Lower lobe of right lung (tissue), 2 donors: Measurements from ENCODE around the gene CASKIN1. TPM values are rescaled to one million over a fixed set of nuclear protein-coding genes. Genes with fewer than 3 reads are reported as not detected.
"Not testable (repeated sequence)": the region's sequence is repeated elsewhere in the genome, so short reads cannot be mapped to it uniquely, and the experiment has no call there.

ENCODE experiments used
- ATAC-seq, 2 donors: fragments of 200-7000 bp; cut with Tn5 transposase; one replicate each; pipeline ENCODE4 v1.9.1; 2020 to 2022; ENCODE audit warnings: mild to moderate bottlenecking in 2 of 2, moderate library complexity in 2 of 2
- DNase-seq: peaks from one replicate; pipeline ENCODE4 v3.0.0-alpha.2; 2020
- H3K27ac ChIP-seq: fragments of 200-600 bp; one replicate; pipeline ENCODE4 v1.8.0; 2022
- H3K27me3 ChIP-seq: fragments of 200-600 bp; one replicate; pipeline ENCODE4 v1.8.0; 2022; ENCODE audit warnings: low read depth
- H3K36me3 ChIP-seq: fragments of 200-600 bp; one replicate; pipeline ENCODE4 v1.8.0; 2022; ENCODE audit warnings: mild to moderate bottlenecking
- H3K4me1 ChIP-seq: fragments of 200-600 bp; one replicate; pipeline ENCODE4 v1.8.0; 2022
- H3K4me3 ChIP-seq: fragments of 200-600 bp; one replicate; pipeline ENCODE4 v1.8.0; 2022; ENCODE audit warnings: mild to moderate bottlenecking
- H3K9me3 ChIP-seq: fragments of 200-600 bp; one replicate; pipeline ENCODE4 v1.8.0; 2022
- intact Hi-C: fragments of 100-400 bp; cut with DNase I; formaldehyde crosslinking; loops from one replicate; pipeline ENCODE4 v1.11.0; 2022
- total RNA-seq: library from RNA; stranded (reverse); fragmentation: NEBNext Ultra II Directional; extraction: Animal tissue kit (Norgen Biotek cat#: 25700); gene quantifications from one replicate; pipeline ENCODE4 v1.2.1, GENCODE V29; 2021
- TF ChIP-seq, protein P1 (sequence below): fragments of 200-600 bp; IDR thresholded peaks from one replicate; pipeline ENCODE4 v1.8.0; 2022; ENCODE audit warnings: antibody characterized with exemption, mild to moderate bottlenecking
- donor health status: DM: no; HTN: yes; CAD: no; lungs with severe emphysema.

Gene CASKIN1
- total RNA-seq, 1 donor from 2014 or later, result 0.09 TPM

DNA sequence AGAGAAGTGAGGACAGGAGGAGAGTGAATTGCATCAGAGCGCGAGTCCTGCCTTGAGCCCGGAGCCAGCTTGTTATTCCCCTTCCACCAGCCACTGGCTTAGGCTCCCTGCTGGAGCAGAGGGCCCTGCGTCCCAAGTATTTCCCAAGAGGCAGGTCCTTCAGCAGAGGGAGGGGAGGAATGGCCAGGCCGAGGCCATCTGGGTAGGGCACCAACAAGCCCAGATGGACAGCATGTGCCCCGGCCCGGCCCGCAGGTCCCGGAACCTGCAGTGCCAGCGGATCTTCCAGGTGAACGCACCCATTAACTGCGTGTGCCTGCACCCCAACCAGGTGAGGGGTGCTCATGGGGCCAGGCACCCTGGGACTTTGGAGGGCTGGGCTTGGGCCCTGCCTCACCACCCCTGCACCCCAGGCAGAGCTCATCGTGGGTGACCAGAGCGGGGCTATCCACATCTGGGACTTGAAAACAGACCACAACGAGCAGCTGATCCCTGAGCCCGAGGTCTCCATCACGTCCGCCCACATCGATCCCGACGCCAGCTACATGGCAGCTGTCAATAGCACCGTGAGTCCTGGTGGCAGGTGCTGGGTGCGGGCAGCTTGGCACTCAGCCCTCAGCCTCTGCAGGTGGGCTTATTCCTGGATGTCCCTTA, 10.5 kb upstream of the CASKIN1 start:
- Histone ChIP-seq H3K36me3 (peaks cover 34% of the 10 kb centered on the region), H3K4me3 (no peak overlapping the region), H3K4me1 (peaks cover 25% of the 10 kb centered on the region), H3K27ac (no peak overlapping the region), H3K9me3 (no peaks in the 10 kb centered on the region), H3K27me3 (no peaks in the 10 kb centered on the region)
- ATAC-seq, result no peak
- intact Hi-C loops, result no loop called here
- TF ChIP-seq, protein P1, sequence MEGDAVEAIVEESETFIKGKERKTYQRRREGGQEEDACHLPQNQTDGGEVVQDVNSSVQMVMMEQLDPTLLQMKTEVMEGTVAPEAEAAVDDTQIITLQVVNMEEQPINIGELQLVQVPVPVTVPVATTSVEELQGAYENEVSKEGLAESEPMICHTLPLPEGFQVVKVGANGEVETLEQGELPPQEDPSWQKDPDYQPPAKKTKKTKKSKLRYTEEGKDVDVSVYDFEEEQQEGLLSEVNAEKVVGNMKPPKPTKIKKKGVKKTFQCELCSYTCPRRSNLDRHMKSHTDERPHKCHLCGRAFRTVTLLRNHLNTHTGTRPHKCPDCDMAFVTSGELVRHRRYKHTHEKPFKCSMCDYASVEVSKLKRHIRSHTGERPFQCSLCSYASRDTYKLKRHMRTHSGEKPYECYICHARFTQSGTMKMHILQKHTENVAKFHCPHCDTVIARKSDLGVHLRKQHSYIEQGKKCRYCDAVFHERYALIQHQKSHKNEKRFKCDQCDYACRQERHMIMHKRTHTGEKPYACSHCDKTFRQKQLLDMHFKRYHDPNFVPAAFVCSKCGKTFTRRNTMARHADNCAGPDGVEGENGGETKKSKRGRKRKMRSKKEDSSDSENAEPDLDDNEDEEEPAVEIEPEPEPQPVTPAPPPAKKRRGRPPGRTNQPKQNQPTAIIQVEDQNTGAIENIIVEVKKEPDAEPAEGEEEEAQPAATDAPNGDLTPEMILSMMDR, result no peak
- DNase-seq, result peak; percentile 49

DNA sequence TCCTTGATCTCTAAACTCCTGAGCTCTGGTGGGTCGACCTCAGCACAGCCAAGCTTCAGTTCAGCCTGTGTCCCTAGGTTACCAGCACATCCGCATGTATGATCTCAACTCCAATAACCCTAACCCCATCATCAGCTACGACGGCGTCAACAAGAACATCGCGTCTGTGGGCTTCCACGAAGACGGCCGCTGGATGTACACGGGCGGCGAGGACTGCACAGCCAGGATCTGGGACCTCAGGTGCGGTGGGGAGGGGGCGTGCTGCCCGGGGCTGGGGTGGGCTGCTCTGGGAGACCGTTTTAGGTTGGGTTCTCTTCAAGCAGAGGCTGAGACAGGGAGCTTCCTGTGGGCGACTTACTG, 10.0 kb upstream of the CASKIN1 start:
- peaks cover 34% of the 10 kb centered on the region for H3K36me3 ChIP-seq
- H3K27ac ChIP-seq, result peak overlapping the region; percentile 99
- ATAC-seq (no peak), DNase-seq (peak; percentile 41)
- TF ChIP-seq, protein P1, result no peak
- H3K27me3 ChIP-seq, result no peaks in the 10 kb centered on the region
- peak overlapping the region; percentile 86 for H3K4me3 ChIP-seq
- intact Hi-C loops, result no loop called here
- H3K4me1 ChIP-seq, result peaks cover 23% of the 10 kb centered on the region
- no peaks in the 10 kb centered on the region for H3K9me3 ChIP-seq

DNA sequence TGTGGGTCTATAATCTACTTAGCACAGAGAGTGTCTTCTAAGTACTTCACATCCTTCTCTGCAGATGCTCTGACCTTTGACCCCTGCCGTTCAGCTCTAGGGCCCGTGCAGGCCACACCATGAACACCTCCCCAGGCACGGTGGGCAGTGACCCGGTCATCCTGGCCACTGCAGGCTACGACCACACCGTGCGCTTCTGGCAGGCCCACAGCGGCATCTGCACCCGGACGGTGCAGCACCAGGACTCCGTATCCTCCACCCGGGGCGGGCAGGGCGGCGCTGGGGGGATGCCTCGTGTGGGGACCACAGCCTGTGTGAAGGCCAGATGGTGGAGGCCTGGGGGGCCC, 9.5 kb upstream of the CASKIN1 start:
- TF ChIP-seq, protein P1, result no peak
- Histone ChIP-seq H3K27me3 (no peaks in the 10 kb centered on the region), H3K4me1 (peaks cover 23% of the 10 kb centered on the region), H3K27ac (peak overlapping the region; percentile 99), H3K9me3 (no peaks in the 10 kb centered on the region), H3K36me3 (peaks cover 34% of the 10 kb centered on the region), H3K4me3 (peak overlapping the region; percentile 86)
- intact Hi-C loops, result no loop called here
- ATAC-seq (peak; percentile 8 to 14), DNase-seq (peak; percentile 59)

DNA sequence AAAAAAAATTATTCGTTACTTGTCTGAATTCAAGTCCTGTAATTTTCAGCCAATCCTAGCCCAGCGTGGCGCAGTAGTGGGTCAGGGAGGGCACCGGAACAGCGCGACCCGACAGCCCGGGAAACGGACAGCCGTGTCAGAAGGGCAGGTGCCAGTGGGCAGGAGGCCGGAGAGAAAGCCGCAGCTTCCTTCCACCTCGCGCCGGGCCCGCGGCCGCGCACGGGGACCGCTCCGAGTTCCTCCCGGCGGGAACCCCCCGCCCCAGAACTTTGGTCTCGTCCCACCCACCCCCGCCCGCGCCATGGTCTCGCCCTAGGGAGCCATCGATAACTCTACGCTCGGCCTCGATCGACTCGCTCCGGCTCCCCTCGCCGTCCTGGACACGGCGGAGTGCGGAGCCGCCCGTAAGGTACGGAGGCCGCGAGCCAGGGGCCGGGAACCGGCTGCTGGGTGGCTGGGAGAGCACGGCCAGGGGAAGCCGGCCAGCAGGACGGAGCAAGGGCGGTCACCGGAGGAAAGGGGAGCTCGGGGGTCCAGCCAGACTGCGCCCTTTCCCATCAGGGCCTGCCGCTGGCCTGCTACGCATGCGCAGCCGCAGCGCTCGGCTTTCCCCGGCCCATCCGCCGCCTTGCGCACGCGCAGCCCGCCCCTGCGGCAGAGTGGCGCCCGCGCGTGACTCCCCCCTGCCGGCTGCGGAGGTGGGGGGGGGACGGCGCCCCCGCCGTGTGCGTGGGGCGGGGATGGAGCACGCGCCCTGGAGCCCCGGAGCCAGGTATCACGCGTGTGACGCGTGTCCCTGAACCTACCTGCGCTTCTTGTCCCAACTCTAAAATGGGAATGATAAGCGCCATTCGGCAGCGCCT, 8.9 kb upstream of the CASKIN1 start, which contains the start of gene MLST8:
Gene MLST8 (plus strand): TSS at position 351 of the 863 bp plus-strand sequence. CDS start 632 bp downstream, outside the sequence.
- peaks cover 23% of the 10 kb centered on the region for H3K4me1 ChIP-seq
- TF ChIP-seq, protein P1, result peak; percentile 38
- peak; percentile 92 to 97 for ATAC-seq
- intact Hi-C loops, result no loop called here
- H3K36me3 ChIP-seq, result peaks cover 34% of the 10 kb centered on the region
- H3K27me3 ChIP-seq, result no peaks in the 10 kb centered on the region
- DNase-seq, result peak; percentile 91
- peak within 1 kb of the TSS; percentile 86 for H3K4me3 ChIP-seq
- no peaks in the 10 kb centered on the region for H3K9me3 ChIP-seq
- H3K27ac ChIP-seq, result peak within 1 kb of the TSS; percentile 99

DNA sequence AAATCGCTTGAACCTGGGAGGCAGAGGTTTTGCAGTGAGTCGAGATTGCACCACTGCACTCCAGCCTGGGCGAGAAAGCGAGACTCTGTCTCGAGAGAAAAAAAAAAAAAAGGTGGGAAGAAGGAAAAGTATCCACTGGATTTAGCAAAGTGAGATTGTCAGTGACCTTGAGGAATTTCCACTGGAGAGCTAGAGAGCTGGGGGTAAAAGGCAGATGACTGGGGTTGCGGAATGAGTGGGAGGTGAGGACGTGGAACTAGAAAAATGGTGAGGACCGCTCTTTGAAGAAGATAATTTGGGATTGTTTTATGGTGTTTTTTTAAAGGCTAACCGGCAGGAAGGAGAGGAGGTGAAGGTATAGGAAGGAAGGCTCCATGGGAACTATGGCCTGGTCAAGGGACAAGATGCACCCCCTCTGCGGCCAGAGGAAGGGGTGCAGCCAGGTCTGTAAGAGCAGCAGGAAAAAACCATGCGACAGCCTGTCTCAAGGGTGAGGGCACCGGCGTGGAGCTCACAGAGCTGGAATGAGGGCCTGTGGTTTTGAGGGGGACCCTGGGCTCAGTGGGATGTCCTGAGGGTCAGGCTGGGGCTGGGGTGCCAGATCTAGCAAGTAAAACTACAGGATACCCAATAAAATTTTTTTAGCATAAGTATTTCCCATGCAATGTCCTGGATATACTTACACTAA, 8.2 kb upstream of the CASKIN1 start:
- H3K9me3 ChIP-seq, result no peaks in the 10 kb centered on the region
- no peak for ATAC-seq
- TF ChIP-seq, protein P1, result no peak
- H3K4me1 ChIP-seq, result peaks cover 23% of the 10 kb centered on the region
- H3K36me3 ChIP-seq, result peaks cover 29% of the 10 kb centered on the region
- DNase-seq, result peak; percentile 53
- intact Hi-C loops, result no loop called here
- H3K27me3 ChIP-seq, result no peaks in the 10 kb centered on the region
- peak overlapping the region; percentile 99 for H3K27ac ChIP-seq
- peak overlapping the region; percentile 86 for H3K4me3 ChIP-seq

DNA sequence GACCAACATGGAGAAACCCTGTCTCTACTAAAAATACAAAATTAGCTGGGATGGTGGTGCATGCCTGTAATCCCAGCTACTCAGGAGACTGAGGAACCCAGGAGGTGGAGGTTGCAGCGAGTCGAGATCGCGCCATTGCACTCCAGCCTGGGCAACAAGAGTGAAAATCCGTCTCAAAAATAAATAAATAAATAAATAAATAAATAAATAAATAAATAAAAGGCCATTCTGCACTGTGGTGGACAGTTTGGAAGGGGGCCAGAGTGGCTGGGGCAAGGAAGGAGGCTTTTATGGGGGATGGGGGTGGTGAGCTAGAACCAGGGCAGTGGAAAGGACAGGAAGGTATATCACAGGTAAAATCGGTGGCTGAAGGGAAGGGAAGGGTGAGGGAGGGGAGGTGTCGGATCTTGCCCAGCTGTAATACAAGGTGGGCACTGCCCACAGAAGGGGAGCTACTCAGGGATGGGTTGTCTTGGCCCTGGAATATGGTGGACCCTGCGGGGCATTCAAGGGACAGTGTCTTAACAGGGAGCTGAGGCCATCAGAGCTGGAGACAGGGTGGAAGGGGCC, 6.8 kb upstream of the CASKIN1 start:
- ATAC-seq, H3K27ac ChIP-seq, DNase-seq, H3K9me3 ChIP-seq, H3K4me3 ChIP-seq, H3K27me3 ChIP-seq, intact Hi-C loops: not testable (repeated sequence)
- Histone ChIP-seq H3K36me3 (peaks cover 15% of the 10 kb centered on the region), H3K4me1 (peaks cover 23% of the 10 kb centered on the region)
